ENCODE measurements around the gene SLC43A1. TPM values are rescaled to one million over a fixed set of nuclear protein-coding genes. Genes with fewer than 3 reads are reported as not detected.
A peak's percentile ranks its signal among the peaks of the same experiment; 100 is the strongest.

Gene SLC43A1
- total and polyA plus RNA-seq, 2 of the 4 experiments (the other 2 are of a cell fraction) = 10.0 to 17.0 TPM

DNA sequence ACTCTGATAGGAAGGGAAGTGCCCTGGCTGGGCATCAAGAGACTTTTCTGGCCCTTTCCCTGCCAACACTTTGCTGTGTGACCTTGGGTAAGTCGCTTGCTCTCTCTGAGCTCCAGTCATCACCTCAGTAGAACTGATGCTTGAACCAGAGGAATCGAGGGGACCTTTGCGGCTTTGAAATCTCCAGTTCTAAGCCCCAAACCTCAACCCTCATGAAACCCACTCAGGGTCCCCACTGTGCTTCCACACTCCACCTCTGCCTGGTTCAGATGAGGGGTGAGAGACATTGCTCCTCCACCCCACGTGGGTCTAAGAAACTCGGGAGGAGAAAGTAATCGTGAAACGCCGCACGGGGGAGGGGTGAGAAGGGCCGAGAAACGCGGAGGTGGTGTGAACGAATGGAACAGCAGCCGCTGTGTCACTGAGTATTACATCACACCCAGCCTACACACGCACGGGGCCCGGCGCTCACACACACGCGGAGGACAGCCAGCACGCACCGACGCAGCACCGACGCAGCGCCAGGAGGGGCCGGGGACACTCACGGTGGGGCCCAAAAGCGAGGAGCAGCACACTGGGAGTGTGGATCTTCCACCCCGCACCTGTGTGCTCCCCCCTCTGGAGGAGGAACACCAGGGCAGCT is 50.8 kb downstream of the SLC43A1 start:
- ChIA-PET CTCF (no interaction called here), POLR2A (ENCODE audit: unreplicated experiment) (no interaction called here)
- Histone ChIP-seq H2AK9ac (replicated peaks; ENCODE audit: low read depth, low read length, poor library complexity) (peak overlapping the region; percentile 24), H3K4ac (ENCODE audit: low read depth, low read length) (no peak overlapping the region), H4K91ac (ENCODE audit: insufficient read depth, low read depth, low read length) (no peak overlapping the region), H3K27me3 (ENCODE audit: control insufficient read depth, insufficient read depth, low read length) (peaks cover 45% of the 10 kb centered on the region), H4K5ac (ENCODE audit: low read depth, low read length) (no peak overlapping the region), H3K36me3 (ENCODE audit: control insufficient read depth, insufficient read depth, low read length) (no peaks in the 10 kb centered on the region), H2BK5ac (ENCODE audit: low read depth, low read length, poor library complexity, severe bottlenecking) (no peak overlapping the region), H2AK5ac (ENCODE audit: low read depth, low read length) (no peak overlapping the region), H3K79me1 (ENCODE audit: low read depth in 1 of 2, low read length in 2 of 2) (no peaks in the 10 kb centered on the region), H3K27ac (ENCODE audit: insufficient read depth, low read length) (no peak overlapping the region), H2BK15ac (ENCODE audit: low read depth, low read length) (no peak overlapping the region), H3K9ac (ENCODE audit: low read depth, low read length) (no peak overlapping the region), H3K9me1 (ENCODE audit: insufficient read depth, low read length) (no peaks in the 10 kb centered on the region), H4K20me1 (ENCODE audit: insufficient read depth, low read length) (no peaks in the 10 kb centered on the region; the same call in 1 of the 2 replicates), H3K9me3 (ENCODE audit: control insufficient read depth, insufficient read depth, low read length) (no peaks in the 10 kb centered on the region), H3K23ac (ENCODE audit: low read depth, low read length) (no peak overlapping the region), H4K8ac (ENCODE audit: low read depth in 2 of 2, low read length in 2 of 2) (no peak overlapping the region), H2AFZ (replicated peaks; ENCODE audit: low read length, poor library complexity) (peak overlapping the region; percentile 67), H2BK120ac (ENCODE audit: low read depth, low read length) (no peak overlapping the region), H2BK20ac (ENCODE audit: low read depth, low read length) (no peak overlapping the region), H3K4me3 (ENCODE audit: insufficient read depth, low read depth, low read length) (no peak overlapping the region), H3K18ac (ENCODE audit: low read depth, low read length) (no peak overlapping the region), H3K56ac (ENCODE audit: extremely low read depth, insufficient read depth, low read length) (no peak overlapping the region), H3K4me2 (ENCODE audit: low read depth, low read length) (no peak overlapping the region), H3K14ac (replicated peaks; ENCODE audit: low read depth, low read length) (no peak overlapping the region), H3K4me1 (ENCODE audit: control insufficient read depth, insufficient read depth, low read length) (no peaks in the 10 kb centered on the region; the same call in 1 of the 2 replicates)
- DNase-seq = peak; percentile 41
- intact Hi-C loops (cut with micrococcal nuclease) (no loop called here), dilution Hi-C loops (cut with HindIII; ENCODE audit: low sequenced_read_pairs, unreplicated experiment) (no loop called here), in situ Hi-C loops (cut with MboI; ENCODE audit: low sequenced_read_pairs) (no loop called here)
- 72% methylated on average over 13 of the region's 30 CpGs; no CpG with 5 or more reads in 1 of the 2 experiments for WGBS, 2 experiments (ENCODE audit: extremely low coverage in 2 of 2, insufficient read length in 1 of 2)
- no TSS peak for BruUV-seq (replicated peaks)
- TF ChIP-seq CEBPB (IDR thresholded peaks at IDR 0.05; ENCODE audit: low read depth, low read length) = peak; percentile 55
- TF ChIP-seq MXI1 (IDR thresholded peaks at IDR 0.05; ENCODE audit: borderline replicate concordance, low read depth, low read length) = no peak
- no peak for ATAC-seq (ENCODE audit: low read depth)
